HepG2 (cell line): ENCODE results near the gene C9orf78. TPM values are rescaled to one million over a fixed set of nuclear protein-coding genes. Genes with fewer than 3 reads are reported as not detected.

Experiments
- CERS6 ChIP-seq: sonication (generic); formaldehyde crosslinking; IDR thresholded peaks from 2 replicates; pipeline ENCODE4 v1.5.0; 2020; ENCODE audit warnings: missing genetic modification reagents
- HBP1 ChIP-seq: IDR thresholded peaks from 2 replicates; pipeline ENCODE4 v1.6.1; 2016; ENCODE audit warnings: low read depth, control low read depth
- MTA1 ChIP-seq: sonication (generic); formaldehyde crosslinking; IDR thresholded peaks from 2 replicates; pipeline ENCODE4 v1.4.0; 2020; ENCODE audit warnings: missing genetic modification reagents, mild to moderate bottlenecking, borderline replicate concordance
- RARG ChIP-seq: sonication (generic); formaldehyde crosslinking; IDR thresholded peaks from 2 replicates; pipeline ENCODE4 v1.4.0; 2020; ENCODE audit warnings: low read depth, mild to moderate bottlenecking, missing genetic modification reagents
- SKIL ChIP-seq: sonication (generic); formaldehyde crosslinking; IDR thresholded peaks from 2 replicates; pipeline ENCODE4 v1.8.0; 2022; ENCODE audit warnings: missing genetic modification reagents, mild to moderate bottlenecking, moderate library complexity, borderline replicate concordance
- TIGD3 ChIP-seq: sonication (generic); formaldehyde crosslinking; IDR thresholded peaks from 2 replicates; pipeline ENCODE4 v1.5.1; 2020; ENCODE audit warnings: mild to moderate bottlenecking, missing genetic modification reagents, borderline replicate concordance
- WIZ ChIP-seq: sonication (generic); formaldehyde crosslinking; IDR thresholded peaks from 2 replicates; pipeline ENCODE4 v1.5.1; 2020; ENCODE audit warnings: mild to moderate bottlenecking, missing genetic modification reagents
- ZBTB1 ChIP-seq: sonication (generic); formaldehyde crosslinking; IDR thresholded peaks from 2 replicates; pipeline ENCODE4 v1.4.0; 2020; ENCODE audit warnings: missing genetic modification reagents, borderline replicate concordance
- ZBTB46 ChIP-seq: sonication (generic); formaldehyde crosslinking; IDR thresholded peaks from 2 replicates; pipeline ENCODE4 v1.4.0; 2020; ENCODE audit warnings: mild to moderate bottlenecking, missing genetic modification reagents, borderline replicate concordance
- ZGPAT ChIP-seq: IDR thresholded peaks from 2 replicates; pipeline ENCODE4 v1.6.1; 2016; ENCODE audit warnings: mild to moderate bottlenecking
- ZNF17 ChIP-seq: sonication (generic); formaldehyde crosslinking; IDR thresholded peaks from 2 replicates; pipeline ENCODE4 v1.5.0; 2020; ENCODE audit warnings: mild to moderate bottlenecking, missing genetic modification reagents
- ZNF562 ChIP-seq: sonication (generic); formaldehyde crosslinking; IDR thresholded peaks from 2 replicates; pipeline ENCODE4 v1.8.0; 2022; ENCODE audit warnings: missing genetic modification reagents, borderline replicate concordance
- ZNF839 ChIP-seq: sonication (generic); formaldehyde crosslinking; IDR thresholded peaks from 2 replicates; pipeline ENCODE4 v1.4.0; 2020; ENCODE audit warnings: missing genetic modification reagents, mild to moderate bottlenecking, borderline replicate concordance
- polyA plus RNA-seq, 8 experiments: library from polyadenylated mRNA; depleted of rRNA in 3 of 8; stranded (reverse) in 7 of 8; unstranded in 1 of 8; fragments of >200 nt; fragmentation: Illumina TruSeq in 4 of 8; extraction: Trizol in 4 of 8; gene quantifications; 2 replicates each; pipeline versions ENCODE4 v1.2.1 to v1.2.3, GENCODE V29; 2011 to 2016; ENCODE audit warnings: low read depth in 4 of 8, missing spikeins in 1 of 8, mixed read lengths in 1 of 8; ENCODE audit not compliant: insufficient read depth in 1 of 8
- total RNA-seq, 5 experiments: library from RNA; depleted of rRNA; stranded (reverse); fragments of >200 nt; fragmentation: Illumina TruSeq; extraction: Trizol; gene quantifications; 2 replicates each; pipeline ENCODE4 v1.2.3, GENCODE V29; 2016; ENCODE audit warnings: low read depth in 1 of 5
- TF ChIP-seq, protein P1 (sequence below): sonication (generic); formaldehyde crosslinking; IDR thresholded peaks from 2 replicates; pipeline ENCODE4 v1.8.1; 2023; ENCODE audit warnings: mild to moderate bottlenecking, missing genetic modification reagents
- TF ChIP-seq, protein P2 (sequence below): sonication (generic); formaldehyde crosslinking; IDR thresholded peaks from 2 replicates; pipeline ENCODE4 v1.4.0; 2020; ENCODE audit warnings: mild to moderate bottlenecking, low read depth, missing genetic modification reagents

The C9orf78 gene
- total and polyA plus RNA-seq, 2 of the 13 experiments (the other 11 are each of a cell fraction or from before 2014, with no cell fraction given): 18.4 to 35.5 TPM

DNA sequence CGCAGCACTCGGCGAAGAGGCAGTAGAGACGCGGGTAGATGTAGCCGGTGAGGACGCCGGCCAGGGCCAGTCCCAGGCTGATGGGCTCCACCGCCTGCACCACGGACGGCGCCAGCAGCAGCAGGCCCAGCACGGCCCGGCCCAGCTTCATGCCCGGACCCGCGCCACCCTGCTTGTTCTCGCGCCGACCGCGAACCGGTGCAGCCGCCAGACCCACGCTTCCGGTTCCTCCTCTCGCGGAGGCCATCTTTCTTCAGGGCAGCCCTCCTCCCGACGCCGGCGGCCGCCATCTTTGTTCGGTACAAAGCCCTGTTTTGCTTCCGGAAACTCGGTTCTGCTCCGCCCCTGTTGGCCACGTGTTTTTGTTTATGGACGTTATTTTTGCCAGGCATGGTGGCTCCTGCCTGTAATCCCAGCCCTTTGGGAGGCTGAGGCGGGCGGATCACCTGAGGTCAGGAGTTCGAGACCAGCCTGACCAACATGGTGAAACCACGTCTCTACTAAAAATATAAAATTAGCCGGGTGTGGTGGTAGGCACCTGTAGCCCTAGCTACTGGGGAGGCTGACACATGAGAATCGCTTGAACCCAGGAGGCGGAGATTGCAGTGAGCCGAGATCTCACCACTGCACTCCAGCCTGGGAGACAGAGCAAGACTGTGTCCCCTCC is 11.0 kb downstream of the C9orf78 start, which contains the start of gene TOR1A (continued):
- TF ChIP-seq SKIL (CRISPR knock-in tag) (no peak), ZBTB46 (CRISPR knock-in tag) (no peak), ZNF17 (CRISPR knock-in tag) (no peak), ZGPAT (CRISPR knock-in tag) (peak; percentile 96), HBP1 (CRISPR knock-in tag) (0 out of 2 replicates have a peak, but pooled peaks have one; percentile 63), ZBTB1 (CRISPR knock-in tag) (0 out of 2 replicates have a peak, but pooled peaks have one; percentile 66), ZNF562 (no peak), ZNF839 (CRISPR knock-in tag) (peak; percentile 47; the same call in 1 of the 2 replicates), RARG (CRISPR knock-in tag) (no peak), WIZ (CRISPR knock-in tag) (no peak), MTA1 (peak; percentile 26; the same call in 1 of the 2 replicates), TIGD3 (peak; percentile 79; the same call in 1 of the 2 replicates), CERS6 (CRISPR knock-in tag) (no peak)
- TF ChIP-seq, protein P1, sequence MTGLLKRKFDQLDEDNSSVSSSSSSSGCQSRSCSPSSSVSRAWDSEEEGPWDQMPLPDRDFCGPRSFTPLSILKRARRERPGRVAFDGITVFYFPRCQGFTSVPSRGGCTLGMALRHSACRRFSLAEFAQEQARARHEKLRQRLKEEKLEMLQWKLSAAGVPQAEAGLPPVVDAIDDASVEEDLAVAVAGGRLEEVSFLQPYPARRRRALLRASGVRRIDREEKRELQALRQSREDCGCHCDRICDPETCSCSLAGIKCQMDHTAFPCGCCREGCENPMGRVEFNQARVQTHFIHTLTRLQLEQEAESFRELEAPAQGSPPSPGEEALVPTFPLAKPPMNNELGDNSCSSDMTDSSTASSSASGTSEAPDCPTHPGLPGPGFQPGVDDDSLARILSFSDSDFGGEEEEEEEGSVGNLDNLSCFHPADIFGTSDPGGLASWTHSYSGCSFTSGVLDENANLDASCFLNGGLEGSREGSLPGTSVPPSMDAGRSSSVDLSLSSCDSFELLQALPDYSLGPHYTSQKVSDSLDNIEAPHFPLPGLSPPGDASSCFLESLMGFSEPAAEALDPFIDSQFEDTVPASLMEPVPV: no peak
- TF ChIP-seq, protein P2, sequence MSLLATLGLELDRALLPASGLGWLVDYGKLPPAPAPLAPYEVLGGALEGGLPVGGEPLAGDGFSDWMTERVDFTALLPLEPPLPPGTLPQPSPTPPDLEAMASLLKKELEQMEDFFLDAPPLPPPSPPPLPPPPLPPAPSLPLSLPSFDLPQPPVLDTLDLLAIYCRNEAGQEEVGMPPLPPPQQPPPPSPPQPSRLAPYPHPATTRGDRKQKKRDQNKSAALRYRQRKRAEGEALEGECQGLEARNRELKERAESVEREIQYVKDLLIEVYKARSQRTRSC (CRISPR knock-in tag): no peak
